B cell (primary cell): ENCODE results near the gene ANO2.

Experiments used
- CTCF ChIP-seq: fragments of 200-600 bp; IDR thresholded peaks from one replicate; pipeline ENCODE4 v1.8.0; 2022; ENCODE audit warnings: antibody characterized with exemption, mild to moderate bottlenecking
- EZH2 ChIP-seq: IDR thresholded peaks from 2 replicates; pipeline ENCODE4 v1.6.1; 2012; ENCODE audit warnings: borderline replicate concordance, low read depth, mild to moderate bottlenecking, moderate library complexity, low read length; ENCODE audit not compliant: insufficient read depth, poor library complexity, severe bottlenecking

- TF ChIP-seq CTCF (no peak), EZH2 (no peak)
These were observed 76.3 kb downstream of the ANO2 start for GRCh38 chr12:5868625-5869295.
